ENCODE results near the gene NUDT6. TPM values are rescaled to one million over a fixed set of nuclear protein-coding genes. Genes with fewer than 3 reads are reported as not detected.
A peak's percentile ranks its signal among the peaks of the same experiment; 100 is the strongest.

Gene NUDT6
- polyA plus RNA-seq, 1 experiment: 5.9 TPM

DNA sequence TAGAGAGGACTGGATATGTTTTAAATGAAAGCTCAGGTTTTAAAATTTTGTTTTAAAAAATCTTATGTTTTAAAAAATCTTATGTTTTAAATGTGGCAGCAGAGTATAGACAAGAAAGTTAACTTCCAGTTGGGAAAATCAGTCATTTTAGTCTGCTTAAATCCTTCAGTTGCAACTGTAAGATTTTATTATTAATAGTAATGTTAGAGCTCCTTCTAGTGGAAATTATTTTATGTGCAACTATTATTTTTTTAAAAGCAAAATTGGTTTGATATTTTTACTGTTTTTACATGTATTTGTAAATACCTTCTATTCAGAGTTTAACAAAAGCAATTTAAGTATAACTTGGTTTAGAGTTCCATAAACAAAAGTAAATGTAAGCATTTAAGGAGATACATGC is 8.5 kb upstream of the NUDT6 start:
- POLR2A ChIA-PET: interaction anchor here (0.6 kb wide), 1 partner anchor 10 kb away, joined by 6 read pairs; no protein-coding TSS in a partner anchor
- Histone ChIP-seq H3K27me3 (ENCODE audit: control insufficient read depth, insufficient read depth, low read length) (no peaks in the 10 kb centered on the region), H3K9me3 (ENCODE audit: control insufficient read depth, insufficient read depth, low read length) (no peaks in the 10 kb centered on the region), H3K4me3 (ENCODE audit: low read depth, low read length) (no peak overlapping the region), H3K27ac (ENCODE audit: low read depth, low read length) (no peak overlapping the region)
- no peak for DNase-seq (ENCODE audit: low read depth, low spot score)
- CTCF ChIA-PET: interaction anchor here (0.6 to 5.1 kb wide), 28 partner anchors 9 to 1031 kb away, joined by 3 to 41 read pairs (median 3); partner anchors contain the start of genes BBS12 and NUDT6
- TF ChIP-seq, protein P1, sequence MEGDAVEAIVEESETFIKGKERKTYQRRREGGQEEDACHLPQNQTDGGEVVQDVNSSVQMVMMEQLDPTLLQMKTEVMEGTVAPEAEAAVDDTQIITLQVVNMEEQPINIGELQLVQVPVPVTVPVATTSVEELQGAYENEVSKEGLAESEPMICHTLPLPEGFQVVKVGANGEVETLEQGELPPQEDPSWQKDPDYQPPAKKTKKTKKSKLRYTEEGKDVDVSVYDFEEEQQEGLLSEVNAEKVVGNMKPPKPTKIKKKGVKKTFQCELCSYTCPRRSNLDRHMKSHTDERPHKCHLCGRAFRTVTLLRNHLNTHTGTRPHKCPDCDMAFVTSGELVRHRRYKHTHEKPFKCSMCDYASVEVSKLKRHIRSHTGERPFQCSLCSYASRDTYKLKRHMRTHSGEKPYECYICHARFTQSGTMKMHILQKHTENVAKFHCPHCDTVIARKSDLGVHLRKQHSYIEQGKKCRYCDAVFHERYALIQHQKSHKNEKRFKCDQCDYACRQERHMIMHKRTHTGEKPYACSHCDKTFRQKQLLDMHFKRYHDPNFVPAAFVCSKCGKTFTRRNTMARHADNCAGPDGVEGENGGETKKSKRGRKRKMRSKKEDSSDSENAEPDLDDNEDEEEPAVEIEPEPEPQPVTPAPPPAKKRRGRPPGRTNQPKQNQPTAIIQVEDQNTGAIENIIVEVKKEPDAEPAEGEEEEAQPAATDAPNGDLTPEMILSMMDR (IDR thresholded peaks at IDR 0.05; ENCODE audit: low read depth, low read length): peak; percentile 50

DNA sequence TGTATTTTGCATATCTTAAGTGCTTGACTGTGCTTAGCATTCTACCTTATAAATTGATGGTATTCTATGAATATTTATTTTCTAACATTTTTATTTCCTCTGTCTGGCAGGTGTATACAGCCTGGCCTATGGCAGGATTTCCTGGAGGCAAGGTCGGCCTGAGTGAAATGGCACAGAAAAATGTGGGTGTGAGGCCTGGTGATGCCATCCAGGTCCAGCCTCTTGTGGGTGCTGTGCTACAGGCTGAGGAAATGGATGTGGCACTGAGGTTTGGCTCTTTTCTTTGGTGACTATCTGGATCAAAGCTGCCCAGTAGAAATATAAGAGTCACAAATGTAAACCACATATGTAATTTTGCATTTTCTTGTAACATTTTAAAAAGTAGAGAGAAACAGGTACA is 6.5 kb upstream of the NUDT6 start:
- CTCF ChIA-PET: interaction anchor here (1.0 to 5.1 kb wide), 6 partner anchors 14 to 351 kb away, joined by 3 to 41 read pairs (median 32); partner anchors contain the start of gene BBS12
- POLR2A ChIA-PET: no interaction called here
- DNase-seq (ENCODE audit: low read depth, low spot score): no peak
- TF ChIP-seq, protein P1 (IDR thresholded peaks at IDR 0.05; ENCODE audit: low read depth, low read length): no peak
- Histone ChIP-seq H3K27ac (ENCODE audit: low read depth, low read length) (no peak overlapping the region), H3K27me3 (ENCODE audit: control insufficient read depth, insufficient read depth, low read length) (no peaks in the 10 kb centered on the region), H3K9me3 (ENCODE audit: control insufficient read depth, insufficient read depth, low read length) (no peaks in the 10 kb centered on the region), H3K4me3 (ENCODE audit: low read depth, low read length) (no peak overlapping the region)

DNA sequence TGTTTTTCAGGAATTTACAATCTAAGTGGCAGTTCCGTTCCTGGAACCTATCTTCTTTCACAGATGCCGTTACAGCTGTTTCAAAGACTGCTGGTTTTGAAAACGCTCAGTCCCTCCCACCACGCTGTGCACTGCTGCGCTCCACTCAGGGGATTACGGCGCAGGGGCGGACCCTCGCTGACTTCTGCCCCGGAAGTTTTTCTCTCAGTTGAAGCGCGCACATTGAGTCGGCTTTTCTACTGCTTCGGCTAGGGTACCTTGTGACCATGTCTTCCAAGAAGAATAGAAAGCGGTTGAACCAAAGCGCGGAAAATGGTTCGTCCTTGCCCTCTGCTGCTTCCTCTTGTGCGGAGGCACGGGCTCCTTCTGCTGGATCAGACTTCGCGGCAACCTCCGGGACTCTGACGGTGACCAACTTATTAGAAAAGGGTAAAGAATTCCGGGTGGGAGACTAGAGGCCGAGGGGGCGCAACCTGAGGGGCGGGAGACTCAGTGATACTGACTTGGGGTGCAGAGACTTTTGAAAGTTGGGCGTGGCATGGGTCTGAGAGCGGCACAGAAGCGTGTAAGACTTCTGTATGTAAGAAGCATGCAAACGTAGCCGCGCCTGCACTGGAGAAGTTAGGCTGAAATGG is 597 bp upstream of the NUDT6 start:
- Histone ChIP-seq H3K27me3 (ENCODE audit: control insufficient read depth, insufficient read depth, low read length) (no peaks in the 10 kb centered on the region), H3K27ac (ENCODE audit: low read depth, low read length) (peak overlapping the region; percentile 68), H3K4me3 (ENCODE audit: low read depth, low read length) (peak overlapping the region; percentile 89), H3K9me3 (ENCODE audit: control insufficient read depth, insufficient read depth, low read length) (no peaks in the 10 kb centered on the region; the same call in 1 of the 2 replicates)
- POLR2A ChIA-PET: interaction anchor here (1.1 to 1.3 kb wide), 3 partner anchors 159 to 191 kb away, joined by 4 to 7 read pairs (median 5); partner anchors contain the start of gene BBS12
- peak; percentile 57 for DNase-seq (ENCODE audit: low read depth, low spot score)
- TF ChIP-seq, protein P1 (IDR thresholded peaks at IDR 0.05; ENCODE audit: low read depth, low read length): no peak
- CTCF ChIA-PET: interaction anchor here (0.8 to 4.9 kb wide), 9 partner anchors 8 to 321 kb away, joined by 3 to 26 read pairs (median 9); no protein-coding TSS in a partner anchor

DNA sequence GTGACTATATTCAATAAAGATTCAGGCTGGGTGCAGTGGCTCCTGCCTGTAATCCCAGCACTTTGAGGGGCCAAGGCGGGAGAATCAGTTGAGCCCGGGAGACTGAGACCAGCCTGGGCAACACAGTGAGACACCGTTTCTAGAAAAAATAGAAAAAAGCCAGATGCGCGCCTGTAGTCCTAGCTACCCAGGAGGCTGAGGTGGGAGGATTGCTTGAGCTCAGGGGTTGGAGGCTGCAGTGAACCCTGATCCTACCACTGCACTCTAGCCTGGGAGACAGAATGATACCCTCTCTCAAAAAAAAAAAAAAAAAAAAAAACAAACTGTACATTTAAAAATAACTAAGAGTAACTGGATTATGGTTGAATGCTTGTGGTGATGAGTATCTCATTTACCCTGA is 1.1 kb downstream of the NUDT6 start:
- no peaks in the 10 kb centered on the region; the same call in 1 of the 2 replicates for H3K9me3 ChIP-seq (ENCODE audit: control insufficient read depth, insufficient read depth, low read length)
- H3K27ac ChIP-seq (ENCODE audit: low read depth, low read length): no peak overlapping the region
- TF ChIP-seq, protein P1 (IDR thresholded peaks at IDR 0.05; ENCODE audit: low read depth, low read length): no peak
- no peaks in the 10 kb centered on the region for H3K27me3 ChIP-seq (ENCODE audit: control insufficient read depth, insufficient read depth, low read length)
- CTCF ChIA-PET: interaction anchor here (1.2 to 4.9 kb wide), 7 partner anchors 8 to 204 kb away, joined by 4 to 26 read pairs (median 9); partner anchors contain the start of gene BBS12
- peak overlapping the region; percentile 89 for H3K4me3 ChIP-seq (ENCODE audit: low read depth, low read length)
- POLR2A ChIA-PET: interaction anchor here (0.6 to 1.6 kb wide), 3 partner anchors 9 to 191 kb away, joined by 5 to 6 read pairs (median 5); no protein-coding TSS in a partner anchor
- DNase-seq (ENCODE audit: low read depth, low spot score): no peak

DNA sequence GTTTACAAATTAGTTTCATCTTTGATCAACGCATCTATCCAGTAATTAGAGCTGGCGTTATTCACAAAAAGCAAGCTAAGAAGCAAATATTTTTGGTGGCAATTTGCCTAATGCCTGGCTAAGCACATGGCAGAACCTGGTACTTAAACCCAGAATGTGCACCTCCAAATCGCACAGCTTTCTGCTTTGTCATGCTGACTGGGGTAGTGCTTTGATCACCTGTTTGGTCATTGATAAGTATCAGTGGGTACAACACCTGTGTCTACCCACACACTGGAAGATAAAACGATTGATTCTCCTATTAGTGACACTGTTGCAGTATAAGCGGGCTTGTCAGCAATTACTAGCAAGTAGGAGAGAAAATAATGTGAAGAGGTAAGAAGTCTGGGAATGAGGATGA is 1.9 kb downstream of the NUDT6 start:
- POLR2A ChIA-PET: no interaction called here
- Histone ChIP-seq H3K27me3 (ENCODE audit: control insufficient read depth, insufficient read depth, low read length) (no peaks in the 10 kb centered on the region), H3K9me3 (ENCODE audit: control insufficient read depth, insufficient read depth, low read length) (no peaks in the 10 kb centered on the region; the same call in 1 of the 2 replicates), H3K4me3 (ENCODE audit: low read depth, low read length) (no peak overlapping the region), H3K27ac (ENCODE audit: low read depth, low read length) (no peak overlapping the region)
- TF ChIP-seq, protein P1 (IDR thresholded peaks at IDR 0.05; ENCODE audit: low read depth, low read length): no peak
- DNase-seq (ENCODE audit: low read depth, low spot score): no peak
- CTCF ChIA-PET: interaction anchor here (1.3 to 4.9 kb wide), 4 partner anchors 10 to 203 kb away, joined by 4 to 26 read pairs (median 15); no protein-coding TSS in a partner anchor
